GM18507 (cell line): ENCODE measurements around the gene DGKZ.

Experiments used
- DNase-seq: peaks from one replicate; pipeline ENCODE4 v3.0.0; 2011; ENCODE audit warnings: low read depth; ENCODE audit not compliant: insufficient read length; ENCODE audit errors: extremely low spot score
- FAIRE-seq: peaks from 2 replicates; lab custom pipeline; 2011; peaks lifted over from hg19 to GRCh38; lab: Jason Lieb, UNC

The DGKZ gene

GRCh38 chr11:46418751-46419150 is 71.5 kb downstream of the DGKZ start:
- no peak for FAIRE-seq
- no peak for DNase-seq

GRCh38 chr11:46420513-46420912 is 73.2 kb downstream of the DGKZ start:
- DNase-seq (no peak), FAIRE-seq (no peak)

- FAIRE-seq, result no peak
- no peak for DNase-seq
These were observed 74.1 kb downstream of the DGKZ start for GRCh38 chr11:46421257-46421880.

GRCh38 chr11:46422588-46422987 is 75.3 kb downstream of the DGKZ start:
- FAIRE-seq (no peak), DNase-seq (no peak)

GRCh38 chr11:46426233-46426991 is 79.1 kb downstream of the DGKZ start:
- no peak for FAIRE-seq
- no peak for DNase-seq

- FAIRE-seq, result no peak
- DNase-seq, result no peak
These were observed 80.1 kb downstream of the DGKZ start for GRCh38 chr11:46427364-46427763.

- DNase-seq, result no peak
- no peak for FAIRE-seq
These were observed 82.5 kb downstream of the DGKZ start for GRCh38 chr11:46429717-46430116.
